ENCODE measurements around the gene PRR15L.
"Not testable (repeated sequence)": the region's sequence is repeated elsewhere in the genome, so short reads cannot be mapped to it uniquely, and the experiment has no call there.

The PRR15L gene, protein sequence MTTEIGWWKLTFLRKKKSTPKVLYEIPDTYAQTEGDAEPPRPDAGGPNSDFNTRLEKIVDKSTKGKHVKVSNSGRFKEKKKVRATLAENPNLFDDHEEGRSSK

DNA sequence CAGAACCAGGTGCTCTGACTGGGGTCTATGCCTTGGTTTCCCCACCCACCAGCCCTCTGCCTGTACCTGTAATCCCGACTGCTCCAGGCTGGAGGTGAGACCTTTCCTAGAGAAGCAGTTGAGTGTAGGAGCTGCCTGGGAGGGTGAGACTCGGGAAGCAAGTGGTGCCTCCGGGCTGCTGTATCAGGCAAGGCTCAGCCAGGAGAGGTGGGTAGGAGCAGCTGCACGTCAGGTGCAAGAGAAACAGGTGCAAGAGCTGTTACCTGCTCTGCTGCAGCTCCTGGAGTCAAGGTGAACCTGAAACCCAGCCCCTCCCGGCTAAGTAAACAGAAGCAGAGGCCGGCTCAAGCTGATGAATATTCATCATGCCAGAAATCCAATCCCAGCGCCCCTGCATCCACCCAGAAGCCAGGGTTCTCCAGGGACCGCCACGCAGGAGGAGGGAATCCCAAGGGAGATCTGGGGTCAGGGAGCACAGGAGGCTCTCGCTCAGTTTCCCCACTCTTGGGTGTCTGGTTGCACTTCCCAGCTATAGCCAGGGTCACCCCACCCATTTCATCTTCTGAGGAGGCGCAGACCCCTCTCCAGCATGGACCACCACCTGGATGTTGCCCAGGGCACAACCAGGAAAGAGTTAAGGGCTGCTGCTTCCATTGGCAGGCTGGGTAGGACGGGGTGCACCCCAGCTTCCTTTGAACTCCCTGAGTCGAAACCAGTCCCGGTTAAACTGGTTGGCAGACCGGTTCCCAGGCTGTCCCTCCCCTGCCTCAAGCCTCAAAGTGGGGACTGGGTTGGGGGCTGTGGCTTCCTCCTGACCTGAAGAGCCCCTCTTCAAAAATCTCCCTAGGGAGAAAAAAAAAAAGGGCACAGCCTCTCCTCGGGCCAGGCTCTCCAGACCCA lies at the start of gene PRR15L:
Gene PRR15L (minus strand): TSS at position 293 of the 900 bp plus-strand sequence. CDS start 4,649 bp downstream, outside the sequence.
- no peaks in the 10 kb centered on the region for H3K27me3 Mint-ChIP-seq
- H3K27ac Mint-ChIP-seq: no peak within 1 kb of the TSS
- no peak for DNase-seq
- no peaks in the 10 kb centered on the region for H3K9me3 Mint-ChIP-seq
- H3K4me3 Mint-ChIP-seq: no peak within 1 kb of the TSS
- ATAC-seq: no peak
- peaks cover 4% of the 10 kb centered on the region for H3K36me3 Mint-ChIP-seq (ENCODE audit: low read depth)
- H3K4me1 Mint-ChIP-seq: no peaks in the 10 kb centered on the region

DNA sequence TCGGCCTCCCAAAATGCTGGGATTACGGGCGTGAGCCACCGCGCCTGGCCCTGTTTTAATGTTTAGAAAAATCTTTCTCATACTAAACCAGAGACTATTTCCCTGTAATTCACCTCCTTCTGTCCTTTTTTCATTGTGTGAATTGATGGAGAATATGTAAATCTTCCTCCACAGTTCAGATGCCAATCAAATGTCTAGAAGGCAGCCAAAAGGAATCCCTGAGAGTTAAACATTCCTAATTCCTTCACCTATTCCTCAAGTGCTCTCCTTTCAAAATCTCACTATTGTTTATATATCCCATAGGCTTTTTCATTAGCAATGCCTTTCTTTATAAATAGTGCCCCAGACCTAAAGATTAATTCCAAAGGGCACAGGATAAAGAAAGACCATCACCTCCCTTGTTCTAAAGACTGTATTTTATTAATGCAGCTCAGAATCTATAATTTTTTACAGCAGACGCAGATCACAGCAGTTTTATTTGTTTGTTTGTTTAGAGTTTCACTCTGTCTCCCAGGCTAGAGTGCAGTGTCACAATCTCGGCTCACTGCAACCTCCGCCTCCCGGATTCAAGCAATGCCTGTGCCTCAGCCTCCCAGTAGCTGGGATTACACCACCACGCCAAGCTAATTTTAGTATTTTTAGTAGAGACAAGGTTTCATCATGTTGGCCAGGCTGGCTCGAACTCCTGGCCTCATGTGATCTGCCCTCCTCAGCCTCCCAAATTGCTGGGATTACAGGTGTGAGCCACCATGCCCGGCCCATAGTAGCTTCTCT lies 49.4 kb upstream of the PRR15L start:
- Mint-ChIP-seq H3K27ac (no peak overlapping the region), H3K4me1 (peaks cover 9% of the 10 kb centered on the region), H3K27me3 (peaks cover 49% of the 10 kb centered on the region), H3K9me3 (no peaks in the 10 kb centered on the region), H3K4me3 (no peak overlapping the region), H3K36me3 (ENCODE audit: low read depth) (no peaks in the 10 kb centered on the region)
- ATAC-seq (no peak), DNase-seq (no peak)

DNA sequence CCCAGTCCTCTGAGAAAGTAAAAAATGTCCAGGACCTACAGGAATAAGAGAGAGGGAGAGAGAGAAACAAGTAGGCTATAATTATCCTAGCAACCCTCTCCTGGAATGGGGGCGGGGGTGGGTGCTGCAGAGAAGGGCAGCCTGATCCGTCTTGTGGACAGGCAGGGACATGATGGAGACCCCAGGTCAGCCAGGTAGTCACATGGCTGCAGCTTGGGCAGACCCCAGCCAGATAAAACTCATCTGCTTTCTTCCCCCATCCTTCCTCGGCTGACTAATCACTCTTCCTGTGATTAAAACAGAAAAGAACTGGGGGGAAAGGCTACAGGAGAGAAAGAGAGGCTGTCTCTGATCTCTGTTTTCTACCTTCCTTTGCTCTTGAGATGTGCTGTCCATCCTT lies 47.3 kb upstream of the PRR15L start:
- Mint-ChIP-seq H3K9me3 (no peaks in the 10 kb centered on the region), H3K27ac (no peak overlapping the region), H3K4me1 (no peaks in the 10 kb centered on the region), H3K4me3 (no peak overlapping the region), H3K36me3 (ENCODE audit: low read depth) (no peaks in the 10 kb centered on the region), H3K27me3 (peaks cover 32% of the 10 kb centered on the region)
- ATAC-seq (no peak), DNase-seq (no peak)

DNA sequence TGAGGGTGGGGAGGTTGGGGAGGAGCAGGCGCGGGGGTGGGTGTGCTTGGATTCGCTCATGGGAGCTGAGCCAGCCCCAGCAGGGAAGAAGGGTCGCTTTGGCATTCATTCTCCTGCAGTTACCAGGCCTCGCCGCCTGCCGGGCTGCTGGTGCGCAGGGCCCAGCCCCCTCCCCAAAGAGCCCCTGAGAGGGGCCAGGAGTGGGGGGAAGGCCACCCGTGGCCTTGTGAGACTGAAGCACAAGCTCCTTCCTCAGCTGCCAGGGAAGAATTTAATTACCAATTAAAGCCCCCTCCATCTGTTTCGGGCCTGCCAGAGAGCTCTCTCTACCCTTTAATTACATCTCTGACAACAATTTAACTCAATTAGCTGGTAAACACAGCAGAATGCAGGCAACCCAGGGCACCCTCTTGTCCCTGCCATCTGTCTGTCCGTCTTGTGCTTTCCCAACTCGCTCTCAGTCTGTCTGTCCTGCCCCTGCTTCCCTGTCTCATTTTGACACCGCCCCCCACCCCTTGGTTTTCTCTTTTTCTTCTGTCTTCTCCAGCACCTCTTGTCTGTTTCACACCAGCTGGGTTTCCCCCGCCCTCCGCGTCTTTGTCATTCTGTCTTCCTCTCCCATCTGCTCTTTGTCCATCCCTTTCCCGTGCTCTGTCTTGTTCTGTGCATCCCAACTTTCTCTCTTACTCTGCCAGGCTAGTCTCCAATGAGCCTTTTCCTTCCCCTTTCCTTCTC lies 45.9 kb upstream of the PRR15L start:
- H3K36me3 Mint-ChIP-seq (ENCODE audit: low read depth): no peaks in the 10 kb centered on the region
- DNase-seq: no peak
- no peak for ATAC-seq
- H3K4me1 Mint-ChIP-seq: no peaks in the 10 kb centered on the region
- no peak overlapping the region for H3K4me3 Mint-ChIP-seq
- peaks cover 26% of the 10 kb centered on the region for H3K27me3 Mint-ChIP-seq
- no peaks in the 10 kb centered on the region for H3K9me3 Mint-ChIP-seq
- peak overlapping the region; percentile 15 for H3K27ac Mint-ChIP-seq

DNA sequence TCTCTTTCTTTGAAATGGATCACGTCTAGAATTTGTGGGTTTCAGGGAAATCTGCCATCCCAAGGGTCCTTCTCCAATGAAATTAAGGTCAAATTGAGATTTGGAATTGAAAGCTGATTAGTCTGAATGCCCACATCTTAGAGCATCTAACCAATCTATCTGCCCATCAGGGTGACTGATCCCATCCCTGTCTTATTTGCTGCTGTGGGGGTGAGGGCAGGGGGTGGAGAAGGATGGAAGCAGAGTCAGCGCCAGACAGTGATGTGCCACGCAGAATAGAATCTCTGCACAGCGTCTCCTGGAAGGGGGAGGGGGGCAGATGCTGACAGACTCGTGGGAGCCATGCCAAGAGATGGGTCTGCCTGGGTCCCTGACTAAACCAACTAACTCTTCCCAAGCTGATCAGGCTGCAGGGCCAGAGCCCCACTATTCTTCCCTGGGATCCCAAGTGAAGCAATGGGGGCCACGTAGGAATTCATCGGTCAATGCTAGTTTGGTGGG lies 45.3 kb upstream of the PRR15L start:
- ATAC-seq (no peak), DNase-seq (no peak)
- Mint-ChIP-seq H3K4me3 (no peak overlapping the region), H3K4me1 (no peaks in the 10 kb centered on the region), H3K36me3 (ENCODE audit: low read depth) (no peaks in the 10 kb centered on the region), H3K9me3 (no peaks in the 10 kb centered on the region), H3K27ac (no peak overlapping the region), H3K27me3 (peaks cover 26% of the 10 kb centered on the region)

DNA sequence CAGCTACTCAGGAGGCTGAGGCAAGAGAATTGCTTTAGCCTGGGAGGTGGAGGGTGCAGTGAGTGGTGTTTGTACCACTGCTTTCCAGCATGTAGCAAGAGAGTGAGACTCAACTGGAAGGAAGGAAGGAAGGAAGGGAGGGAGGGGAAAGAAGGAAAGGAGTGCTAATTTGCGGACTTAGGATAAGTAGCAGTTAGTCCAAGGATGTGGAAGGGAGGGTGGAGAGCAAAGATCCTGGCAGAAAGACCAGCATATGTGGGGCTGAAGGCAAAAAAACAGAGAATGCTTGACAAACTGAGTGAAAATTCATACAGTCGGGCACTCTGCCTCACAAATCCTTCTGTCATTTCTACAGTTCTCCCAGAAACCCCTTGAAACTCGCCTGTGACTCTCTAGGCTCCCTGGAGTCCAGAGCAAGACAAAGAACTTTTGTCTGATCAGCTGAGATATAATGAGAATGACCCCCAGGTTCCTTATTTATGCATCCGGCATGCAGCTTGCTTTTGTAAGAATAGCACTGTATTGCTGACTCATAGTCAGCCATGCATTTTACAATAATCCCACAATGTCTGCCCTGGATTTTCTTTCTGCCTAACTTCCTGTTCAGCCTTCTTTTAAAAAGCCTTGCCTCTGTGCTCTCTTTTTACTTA lies 44.7 kb upstream of the PRR15L start:
- no peaks in the 10 kb centered on the region for H3K9me3 Mint-ChIP-seq
- H3K27me3 Mint-ChIP-seq: peaks cover 26% of the 10 kb centered on the region
- no peak overlapping the region for H3K27ac Mint-ChIP-seq
- no peak overlapping the region for H3K4me3 Mint-ChIP-seq
- H3K4me1 Mint-ChIP-seq: no peaks in the 10 kb centered on the region
- no peak for DNase-seq
- ATAC-seq: no peak
- no peaks in the 10 kb centered on the region for H3K36me3 Mint-ChIP-seq (ENCODE audit: low read depth)

DNA sequence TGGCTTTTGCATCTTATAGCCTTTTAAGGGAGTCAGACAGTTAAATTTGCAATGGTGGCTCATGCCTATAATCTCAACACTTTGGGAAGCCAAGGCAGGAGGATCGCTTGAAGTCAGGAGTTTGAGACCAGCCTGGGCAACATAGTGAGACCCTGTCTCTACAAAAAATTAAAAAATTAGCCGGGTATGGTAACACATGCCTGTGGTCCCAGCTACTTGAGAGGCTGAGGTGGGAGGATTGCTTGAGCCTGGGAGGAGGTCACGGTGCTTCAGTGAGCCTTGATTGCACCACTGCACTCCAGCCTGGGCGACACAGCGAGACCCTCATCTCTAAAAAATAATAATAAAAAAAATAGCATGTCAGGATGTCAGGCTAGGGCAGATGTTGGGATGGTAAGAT lies 44.0 kb upstream of the PRR15L start:
- peaks cover 20% of the 10 kb centered on the region for H3K27me3 Mint-ChIP-seq
- H3K27ac Mint-ChIP-seq; H3K9me3 Mint-ChIP-seq; H3K4me3 Mint-ChIP-seq; DNase-seq; H3K4me1 Mint-ChIP-seq; H3K36me3 Mint-ChIP-seq (ENCODE audit: low read depth); ATAC-seq: not testable (repeated sequence)

DNA sequence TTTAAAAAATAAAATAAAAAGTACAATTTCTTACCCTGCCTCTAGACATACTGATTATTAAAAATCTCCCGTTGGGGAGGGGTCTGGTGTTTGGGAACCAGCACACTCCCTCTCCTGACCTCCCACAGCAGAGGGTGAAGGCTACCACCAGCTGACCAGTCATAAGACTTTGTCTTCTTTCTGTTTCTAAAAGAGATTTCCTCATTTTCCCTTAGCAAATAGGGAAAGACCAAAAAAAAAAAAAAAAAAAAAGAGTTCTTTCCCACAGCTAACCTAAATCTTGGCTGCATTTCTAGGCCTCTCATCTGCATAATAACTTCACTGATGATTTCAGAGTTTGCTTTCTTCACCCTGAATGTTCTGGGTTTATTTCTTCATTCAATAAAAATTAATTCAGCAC lies 43.5 kb upstream of the PRR15L start:
- ATAC-seq: no peak
- DNase-seq: no peak
- H3K9me3 Mint-ChIP-seq: no peaks in the 10 kb centered on the region
- H3K27me3 Mint-ChIP-seq: peaks cover 21% of the 10 kb centered on the region
- no peak overlapping the region for H3K4me3 Mint-ChIP-seq
- no peaks in the 10 kb centered on the region for H3K4me1 Mint-ChIP-seq
- no peaks in the 10 kb centered on the region for H3K36me3 Mint-ChIP-seq (ENCODE audit: low read depth)
- H3K27ac Mint-ChIP-seq: no peak overlapping the region

DNA sequence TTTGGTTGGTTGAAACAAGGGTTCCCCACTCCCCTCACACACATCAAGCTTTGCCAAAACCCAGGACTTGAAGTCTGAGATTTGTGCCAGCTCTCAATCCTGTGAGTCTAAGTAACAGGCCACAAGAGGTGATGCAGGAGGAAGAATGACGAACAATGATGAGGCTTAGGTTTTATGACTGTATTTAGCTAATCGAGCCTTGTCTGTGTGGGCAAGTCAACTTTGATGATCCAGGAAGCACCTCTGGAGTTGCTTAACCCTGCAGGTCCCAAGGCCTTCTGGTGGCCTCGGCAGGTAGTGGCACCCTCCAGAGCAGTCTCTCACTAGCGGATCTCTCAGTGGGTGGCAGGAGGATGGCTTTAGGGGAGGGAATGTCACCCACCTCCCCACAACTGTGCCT lies 41.9 kb upstream of the PRR15L start:
- DNase-seq (no peak), ATAC-seq (peak; percentile 24)

DNA sequence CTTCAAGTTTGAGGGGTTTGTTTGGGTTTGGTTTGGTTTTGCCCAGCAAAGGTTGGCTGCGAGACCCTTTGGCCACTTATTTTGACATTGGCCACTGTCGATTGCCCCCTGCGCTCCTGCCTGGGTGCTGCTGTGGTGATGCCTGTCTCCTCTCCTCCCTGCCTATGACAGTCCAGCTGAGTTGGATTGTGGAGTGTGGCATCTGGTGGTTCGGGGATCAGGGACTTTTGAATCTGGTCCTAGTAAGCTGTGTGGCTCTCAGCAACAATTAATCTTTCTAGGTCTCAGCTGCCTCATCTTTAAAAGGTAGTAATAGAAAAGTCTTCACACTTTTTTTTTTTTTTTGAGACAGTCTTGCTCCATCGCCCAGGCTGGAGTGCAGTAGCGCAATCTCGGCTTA lies 40.4 kb upstream of the PRR15L start:
- no peak overlapping the region for H3K27ac Mint-ChIP-seq
- no peaks in the 10 kb centered on the region for H3K36me3 Mint-ChIP-seq (ENCODE audit: low read depth)
- no peak overlapping the region for H3K4me3 Mint-ChIP-seq
- DNase-seq (no peak), ATAC-seq (no peak)
- H3K9me3 Mint-ChIP-seq: no peaks in the 10 kb centered on the region
- peaks cover 6% of the 10 kb centered on the region for H3K27me3 Mint-ChIP-seq
- H3K4me1 Mint-ChIP-seq: no peaks in the 10 kb centered on the region

More for the DNA sequence above, 41.9 kb upstream of the PRR15L start:
- no peak overlapping the region for H3K4me3 Mint-ChIP-seq
- no peaks in the 10 kb centered on the region for H3K4me1 Mint-ChIP-seq
- no peaks in the 10 kb centered on the region for H3K9me3 Mint-ChIP-seq
- H3K27ac Mint-ChIP-seq: no peak overlapping the region
- peaks cover 14% of the 10 kb centered on the region for H3K27me3 Mint-ChIP-seq
- no peaks in the 10 kb centered on the region for H3K36me3 Mint-ChIP-seq (ENCODE audit: low read depth)

DNA sequence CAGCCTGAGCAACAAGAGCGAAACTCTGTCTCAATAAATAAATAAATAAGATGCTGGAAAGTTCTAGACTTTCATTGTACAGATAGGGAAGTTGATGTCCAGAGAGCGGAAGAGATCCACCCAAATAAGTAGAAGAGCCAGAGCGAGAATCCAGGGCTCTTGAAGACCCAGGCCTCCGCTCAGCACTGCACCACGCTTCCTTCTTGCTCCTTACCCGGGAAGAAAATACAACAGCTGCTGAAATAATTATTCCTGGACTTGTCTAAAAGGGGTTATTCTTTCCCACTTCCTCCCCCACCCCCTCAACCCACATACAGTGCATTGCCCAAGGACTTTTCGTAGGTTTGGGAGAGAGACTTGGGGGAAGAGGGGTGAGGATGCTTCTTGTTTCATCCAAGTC lies 39.9 kb upstream of the PRR15L start:
- no peak overlapping the region for H3K27ac Mint-ChIP-seq
- ATAC-seq (no peak), DNase-seq (no peak)
- no peak overlapping the region for H3K4me3 Mint-ChIP-seq
- no peaks in the 10 kb centered on the region for H3K36me3 Mint-ChIP-seq (ENCODE audit: low read depth)
- H3K4me1 Mint-ChIP-seq: no peaks in the 10 kb centered on the region
- peaks cover 6% of the 10 kb centered on the region for H3K27me3 Mint-ChIP-seq
- no peaks in the 10 kb centered on the region for H3K9me3 Mint-ChIP-seq

DNA sequence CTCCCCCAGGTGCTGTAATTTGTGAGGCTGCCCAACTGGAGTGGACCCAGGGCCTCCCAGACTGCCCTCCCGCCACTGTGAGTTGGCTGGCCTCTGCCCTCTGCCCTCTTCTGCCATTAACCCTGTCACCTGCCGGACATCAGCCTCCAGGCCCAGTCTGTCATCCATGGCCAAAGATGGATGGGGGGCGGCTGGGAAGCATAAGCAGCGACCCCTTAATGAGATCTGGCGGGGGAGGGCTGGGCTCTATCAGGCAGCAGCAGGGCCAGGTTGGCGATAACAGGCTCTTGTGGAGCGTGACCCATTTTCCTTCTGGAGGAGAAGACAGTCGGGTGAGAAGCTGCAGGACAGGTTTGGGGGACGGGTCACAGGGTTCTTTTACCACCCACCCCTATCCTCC lies 38.5 kb upstream of the PRR15L start:
- no peak overlapping the region for H3K27ac Mint-ChIP-seq
- ATAC-seq: no peak

DNA sequence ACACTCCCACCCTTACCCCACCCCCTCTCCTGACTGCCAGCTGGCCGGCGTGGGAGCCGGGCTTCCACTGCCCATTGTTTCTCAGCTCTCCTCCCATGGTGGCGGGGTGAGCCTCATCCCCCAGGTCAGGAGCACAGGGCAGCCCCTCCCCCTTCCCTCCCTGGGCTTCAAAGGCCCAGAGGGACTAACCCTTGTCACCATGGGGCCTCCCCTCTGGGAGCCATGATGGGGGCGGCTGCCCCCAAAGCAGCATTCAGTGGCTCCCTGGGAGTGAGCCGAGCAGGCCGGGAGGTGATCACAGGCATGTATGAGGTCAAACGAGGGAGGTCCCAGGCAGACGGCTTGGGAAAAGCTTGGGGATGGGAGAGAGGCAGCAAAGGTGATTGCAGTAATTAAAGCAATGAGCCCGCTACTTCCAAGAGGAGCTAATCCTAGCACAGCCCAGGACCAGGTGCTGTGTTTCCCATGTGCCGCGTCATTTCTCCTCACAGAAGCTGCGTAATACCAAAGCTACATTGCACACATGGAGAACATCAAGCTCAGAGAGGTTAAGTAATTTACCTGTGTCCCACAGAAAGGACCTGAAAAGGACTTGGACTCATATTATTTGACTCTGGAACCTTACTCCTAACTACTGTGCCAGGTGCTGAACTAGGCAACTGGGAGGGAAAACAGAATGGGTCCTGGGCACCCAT lies 37.7 kb upstream of the PRR15L start:
- Mint-ChIP-seq H3K36me3 (ENCODE audit: low read depth) (no peaks in the 10 kb centered on the region), H3K9me3 (no peaks in the 10 kb centered on the region), H3K4me1 (no peaks in the 10 kb centered on the region), H3K4me3 (no peak overlapping the region), H3K27me3 (peaks cover 6% of the 10 kb centered on the region), H3K27ac (no peak overlapping the region)
- ATAC-seq (no peak), DNase-seq (no peak)

More for the DNA sequence above, 38.5 kb upstream of the PRR15L start:
- no peaks in the 10 kb centered on the region for H3K36me3 Mint-ChIP-seq (ENCODE audit: low read depth)
- H3K27me3 Mint-ChIP-seq: peaks cover 6% of the 10 kb centered on the region
- H3K9me3 Mint-ChIP-seq: no peaks in the 10 kb centered on the region
- no peak overlapping the region for H3K4me3 Mint-ChIP-seq
- no peak for DNase-seq
- H3K4me1 Mint-ChIP-seq: no peaks in the 10 kb centered on the region

Measured in activated naive CD8-positive, alpha-beta T cell treated with anti-CD3 and anti-CD28 coated beads, Interleukin-2, amount 50 U/mL, for 24 hours (primary cell).